HG02870 (cell line): ENCODE measurements around the gene PLCXD3.

Source experiments
- ATAC-seq: cut with Tn5 transposase; IDR thresholded peaks from one replicate; pipeline ENCODE4 v1.9.1; 2021; ENCODE audit warnings: mild to moderate bottlenecking, moderate library complexity; ENCODE audit not compliant: unreplicated experiment

Gene PLCXD3, protein sequence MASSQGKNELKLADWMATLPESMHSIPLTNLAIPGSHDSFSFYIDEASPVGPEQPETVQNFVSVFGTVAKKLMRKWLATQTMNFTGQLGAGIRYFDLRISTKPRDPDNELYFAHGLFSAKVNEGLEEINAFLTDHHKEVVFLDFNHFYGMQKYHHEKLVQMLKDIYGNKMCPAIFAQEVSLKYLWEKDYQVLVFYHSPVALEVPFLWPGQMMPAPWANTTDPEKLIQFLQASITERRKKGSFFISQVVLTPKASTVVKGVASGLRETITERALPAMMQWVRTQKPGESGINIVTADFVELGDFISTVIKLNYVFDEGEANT

DNA sequence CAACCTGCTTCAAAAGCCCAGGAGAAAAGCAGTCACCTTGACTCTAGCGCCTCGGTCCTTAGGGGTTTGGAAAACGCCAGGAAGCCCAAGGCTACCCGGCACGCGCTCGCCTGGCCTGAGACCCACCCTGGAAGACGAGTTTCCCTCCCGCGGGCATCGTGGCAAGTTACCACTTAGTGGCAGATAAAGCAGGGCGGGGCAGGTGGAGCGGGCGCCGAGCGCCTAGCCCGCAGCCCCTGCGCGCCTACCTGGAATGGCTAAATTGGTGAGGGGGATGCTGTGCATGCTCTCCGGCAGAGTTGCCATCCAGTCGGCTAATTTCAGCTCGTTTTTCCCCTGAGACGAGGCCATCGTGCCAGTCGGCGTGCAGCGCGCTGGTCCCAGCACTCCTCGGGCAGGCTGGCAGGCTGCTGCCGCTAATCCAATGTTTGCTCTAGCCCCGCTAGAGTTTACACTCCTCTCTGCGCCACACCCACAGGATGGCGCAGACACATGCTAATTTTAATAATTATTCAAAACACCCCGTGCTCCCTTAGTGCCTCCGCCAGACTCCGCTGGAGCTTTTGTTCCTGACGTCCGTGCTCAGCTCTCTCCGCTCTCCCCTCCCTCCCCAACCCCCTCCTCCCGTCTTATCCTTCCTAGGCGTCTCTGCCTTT is at the start of gene PLCXD3:
PLCXD3 (minus strand) TSS at position 426 of the 656 bp plus-strand sequence; CDS start at position 351, 75 bp downstream.
- ATAC-seq: no peak

DNA sequence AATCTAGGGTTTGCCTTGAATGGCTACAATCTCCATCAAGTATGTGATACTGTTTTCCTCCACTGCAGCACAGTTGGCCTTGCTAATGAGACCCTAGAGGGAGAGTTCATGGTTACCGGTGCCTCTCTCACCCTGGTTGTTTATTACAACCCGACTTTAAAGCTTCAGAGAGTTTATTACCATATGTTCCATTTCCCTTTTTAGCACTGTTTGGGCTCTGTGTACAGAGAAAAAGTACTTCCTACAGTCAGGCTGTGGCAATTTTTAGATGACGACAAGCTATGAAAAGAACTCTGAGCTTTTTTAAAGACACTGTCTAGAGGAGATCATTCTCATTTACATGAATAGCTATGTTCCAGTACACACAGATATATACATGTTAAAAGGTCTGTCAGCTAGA is 48.8 kb upstream of the PLCXD3 start:
- ATAC-seq: no peak

DNA sequence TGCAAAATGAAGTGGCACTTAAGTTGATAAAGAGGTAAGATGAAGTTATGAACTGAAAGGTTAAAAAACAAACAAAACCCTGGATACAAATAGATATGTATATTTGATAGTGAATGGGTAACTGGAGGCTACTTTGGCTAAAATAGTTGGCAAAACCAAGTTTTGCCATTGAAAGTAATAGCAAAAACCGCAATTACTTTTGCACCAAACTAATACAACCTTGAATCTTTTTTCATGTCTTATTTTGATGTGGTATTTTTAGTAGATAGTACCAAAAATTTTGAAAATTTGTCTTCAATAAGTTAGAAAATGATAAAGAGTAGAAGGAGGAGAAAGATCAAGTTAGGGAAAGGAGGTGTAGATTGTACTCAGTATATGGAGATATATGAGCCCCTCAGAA is 47.9 kb upstream of the PLCXD3 start:
- ATAC-seq: no peak

DNA sequence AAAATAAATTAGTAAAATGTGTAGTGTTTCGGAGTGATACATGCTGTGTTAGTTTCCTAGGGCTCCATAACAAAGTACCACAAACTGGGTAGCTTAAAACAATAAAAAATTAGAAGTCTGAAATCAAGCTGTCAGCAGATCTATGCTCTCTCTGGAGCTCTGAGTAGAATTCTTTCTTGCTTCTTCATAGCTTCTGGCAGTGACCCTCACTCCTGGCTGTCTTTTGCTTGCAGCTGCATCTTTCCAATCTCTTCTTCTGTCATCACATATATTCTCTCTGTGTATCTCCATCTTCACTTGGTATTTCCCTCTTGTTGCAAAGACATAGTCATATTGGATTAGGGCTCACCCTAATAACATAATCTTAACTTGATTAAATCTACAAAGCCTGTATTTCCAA is 37.6 kb upstream of the PLCXD3 start:
- no peak for ATAC-seq

DNA sequence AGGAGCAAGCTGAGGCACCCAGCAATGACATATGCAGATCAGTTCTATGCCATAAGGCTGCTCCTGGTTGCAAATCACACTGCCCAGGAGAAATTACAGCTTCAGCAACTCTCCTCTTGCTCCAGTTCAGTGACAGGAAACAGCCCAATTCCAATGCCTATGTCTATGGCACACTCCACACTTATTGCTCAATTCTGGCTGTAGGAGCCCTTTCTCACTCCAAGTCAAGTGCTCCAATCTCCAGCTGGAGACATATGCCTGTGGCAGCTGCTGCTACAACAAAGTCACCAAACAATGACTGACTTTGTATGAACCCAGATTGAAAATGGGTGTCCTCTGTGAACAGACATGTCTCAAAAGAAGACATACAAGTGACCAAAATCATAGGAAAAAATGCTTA is 31.8 kb upstream of the PLCXD3 start:
- ATAC-seq: no peak

DNA sequence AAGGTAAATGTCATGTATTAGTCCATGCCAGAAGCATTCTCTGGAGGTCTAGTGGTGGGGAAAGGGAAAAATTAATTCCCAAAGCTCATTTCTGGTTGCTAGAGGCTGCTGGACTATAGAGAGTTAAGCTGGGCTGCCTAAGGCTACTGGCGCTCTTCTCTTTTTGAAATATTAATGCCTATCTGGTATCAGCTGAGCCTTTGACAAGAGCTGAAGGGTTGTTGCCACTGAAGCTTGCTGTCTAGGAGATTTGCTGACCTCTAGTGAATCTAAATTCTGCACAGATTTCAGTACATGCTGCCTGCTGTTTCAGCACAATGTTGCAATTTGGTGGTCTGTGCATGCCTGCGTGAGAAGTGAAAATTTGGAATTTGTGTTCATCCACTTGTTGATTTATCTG is 29.1 kb upstream of the PLCXD3 start:
- no peak for ATAC-seq

DNA sequence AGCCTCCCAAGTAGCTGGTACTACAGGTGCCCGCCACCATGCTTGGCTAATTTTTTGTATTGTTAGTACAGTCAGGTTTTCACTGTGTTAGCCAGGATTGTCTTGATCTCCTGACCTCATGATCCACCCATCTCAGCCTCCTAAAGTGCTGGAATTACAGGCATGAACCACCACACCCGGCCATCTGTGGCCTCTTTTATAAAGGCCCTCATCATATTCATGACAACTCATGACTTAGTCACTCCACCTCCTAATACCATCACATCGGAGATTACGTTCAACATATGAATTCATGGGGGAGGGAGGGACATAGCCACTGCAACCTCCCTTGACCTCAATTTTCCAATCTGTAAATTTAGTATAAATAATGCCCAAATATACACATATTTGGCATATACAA is 27.2 kb upstream of the PLCXD3 start:
- ATAC-seq: no peak

DNA sequence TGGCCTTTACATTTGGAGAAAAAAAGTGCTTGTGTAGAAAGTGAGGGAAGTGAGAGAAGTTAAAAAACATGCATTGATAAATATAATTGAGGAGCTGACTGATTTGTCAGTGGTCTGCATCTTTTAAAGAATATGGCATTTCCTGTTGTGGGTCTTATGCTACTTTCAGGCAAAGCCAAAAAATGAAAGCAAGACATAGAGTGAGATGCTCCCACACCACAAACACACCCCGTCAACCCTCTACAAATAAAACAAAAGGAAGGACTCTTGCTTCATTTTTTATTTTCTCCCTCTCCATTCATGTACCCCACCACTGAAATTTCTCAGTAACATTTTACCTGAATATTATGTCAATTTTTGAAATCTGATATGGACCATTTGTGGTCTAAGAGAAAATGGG is 22.1 kb upstream of the PLCXD3 start:
- ATAC-seq: no peak

DNA sequence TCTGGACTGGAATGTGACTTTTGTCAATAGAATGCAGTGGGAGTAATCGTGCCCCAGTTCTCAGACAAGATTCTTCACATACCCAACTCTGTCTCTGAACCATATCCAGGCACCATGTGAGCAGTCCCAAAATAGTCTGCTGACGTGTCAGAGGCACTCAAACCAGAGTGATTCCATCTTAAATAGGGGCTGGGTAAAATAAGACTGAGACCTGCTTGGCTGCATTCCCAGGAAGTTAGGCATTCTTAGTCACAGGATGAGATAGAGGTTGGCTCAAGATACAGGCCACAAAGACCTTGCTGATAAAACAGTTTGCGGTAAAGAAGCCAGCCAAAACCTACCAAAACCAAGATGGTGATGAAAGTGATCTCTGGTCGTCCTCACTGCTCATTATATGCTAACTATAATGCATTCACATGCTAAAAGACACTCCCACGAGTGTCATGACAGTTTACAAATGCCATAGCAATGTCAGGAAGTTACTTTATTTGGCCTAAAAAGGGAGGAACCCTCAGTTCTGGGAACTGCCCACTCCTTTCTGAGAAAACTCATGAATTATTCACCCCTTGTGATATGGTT is 16.9 kb upstream of the PLCXD3 start:
- ATAC-seq: no peak

DNA sequence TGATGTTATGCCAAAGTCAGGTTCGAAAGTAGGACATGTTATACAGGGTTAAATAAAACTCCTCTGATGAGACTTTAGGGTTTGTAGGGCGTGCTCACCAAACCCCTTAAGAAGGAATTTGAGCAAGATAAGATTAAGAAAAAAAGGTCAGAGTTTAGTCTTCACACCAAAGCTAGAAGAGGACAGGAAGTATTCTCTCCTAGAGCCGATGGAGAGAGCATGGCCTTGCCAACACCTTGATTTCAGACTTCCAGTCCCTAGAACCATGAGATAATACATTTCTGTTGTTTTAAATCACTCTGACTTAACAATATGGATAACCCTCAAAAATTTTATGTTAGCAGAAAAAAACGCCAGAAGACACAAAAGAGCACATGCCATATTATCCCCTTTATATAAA is 16.3 kb upstream of the PLCXD3 start:
- ATAC-seq: no peak

DNA sequence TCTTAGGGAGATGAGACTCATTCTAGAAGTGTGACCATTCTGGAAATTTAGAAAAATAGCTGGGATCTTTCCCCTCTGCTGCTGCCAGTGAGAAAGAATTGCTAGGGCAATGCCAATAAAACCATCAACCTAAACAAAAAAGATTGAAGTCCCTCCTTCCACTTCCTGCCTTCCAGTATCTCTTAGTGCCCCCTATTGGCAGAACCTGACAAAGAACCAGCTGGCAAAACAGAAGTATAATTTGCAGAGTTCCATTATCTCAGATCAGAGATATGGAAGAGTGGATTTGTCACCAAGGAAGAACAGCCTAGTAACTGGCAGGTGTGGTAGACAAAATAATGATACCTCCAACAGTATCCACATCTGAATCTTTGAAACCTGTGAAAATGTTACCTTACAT is 13.8 kb upstream of the PLCXD3 start:
- ATAC-seq: no peak

DNA sequence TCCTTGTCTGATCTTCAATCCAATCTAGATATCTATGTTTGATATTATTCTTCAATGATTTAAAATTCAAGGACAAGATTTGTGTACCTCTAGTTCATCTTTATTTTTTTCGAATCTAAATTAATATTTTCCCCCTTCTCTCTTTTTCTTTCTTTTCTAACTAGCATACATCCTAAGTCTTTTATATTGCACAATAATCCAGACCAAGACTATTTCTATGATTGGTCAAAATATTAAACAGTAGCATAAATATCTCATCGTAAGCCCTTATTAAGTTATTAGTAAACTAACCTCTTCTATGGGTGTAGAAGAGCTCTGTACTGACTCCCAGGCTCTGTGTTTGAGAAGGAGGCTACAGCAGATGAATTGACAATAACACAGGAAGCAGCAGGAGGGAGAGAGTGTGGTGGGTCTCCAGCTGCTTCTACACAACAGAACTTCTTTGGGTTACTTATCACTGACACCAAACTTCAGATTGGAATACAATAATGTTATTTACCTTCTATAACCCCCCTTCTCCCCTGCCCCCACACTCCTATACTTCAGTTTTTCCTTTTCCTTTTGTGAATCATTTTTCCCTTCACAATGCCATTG is 11.9 kb upstream of the PLCXD3 start:
- ATAC-seq: no peak

DNA sequence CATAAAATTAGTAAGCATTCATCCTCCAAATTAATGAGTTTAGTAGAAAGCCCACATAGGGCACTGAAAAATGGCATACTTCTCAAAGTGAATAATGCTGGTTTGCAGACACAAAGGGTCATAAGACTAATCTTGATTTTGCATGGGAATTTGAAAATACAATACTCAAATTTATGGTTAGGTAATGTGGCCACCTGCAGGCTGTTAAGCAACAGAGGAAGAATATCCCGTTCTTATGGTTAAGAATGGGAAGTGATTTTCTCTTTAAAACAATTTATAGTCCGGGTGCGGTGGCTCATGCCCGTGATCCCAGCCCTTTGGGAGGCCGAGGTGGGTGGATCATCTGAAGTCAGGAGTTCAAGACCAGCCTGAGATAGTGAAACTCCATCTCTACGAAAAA is 9.4 kb upstream of the PLCXD3 start:
- no peak for ATAC-seq

DNA sequence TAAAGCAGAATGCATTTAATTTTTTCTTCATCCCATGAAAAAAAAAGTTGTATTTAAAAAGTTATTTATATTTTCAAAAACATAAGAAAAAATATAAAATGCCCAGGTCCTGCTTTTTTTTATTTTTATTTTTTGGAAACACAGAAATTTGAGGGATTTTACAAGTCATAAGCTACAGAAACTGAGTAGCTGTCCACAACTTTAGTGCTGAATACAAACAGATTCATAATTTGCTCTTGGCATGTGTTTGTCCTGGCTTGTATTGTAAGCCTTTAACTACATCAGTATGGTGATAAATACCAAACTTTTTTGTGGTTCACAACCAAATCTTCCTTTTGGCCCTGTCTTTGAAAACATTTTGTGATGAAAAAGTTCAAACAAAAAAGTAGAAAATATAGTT is 7.5 kb upstream of the PLCXD3 start:
- no peak for ATAC-seq

DNA sequence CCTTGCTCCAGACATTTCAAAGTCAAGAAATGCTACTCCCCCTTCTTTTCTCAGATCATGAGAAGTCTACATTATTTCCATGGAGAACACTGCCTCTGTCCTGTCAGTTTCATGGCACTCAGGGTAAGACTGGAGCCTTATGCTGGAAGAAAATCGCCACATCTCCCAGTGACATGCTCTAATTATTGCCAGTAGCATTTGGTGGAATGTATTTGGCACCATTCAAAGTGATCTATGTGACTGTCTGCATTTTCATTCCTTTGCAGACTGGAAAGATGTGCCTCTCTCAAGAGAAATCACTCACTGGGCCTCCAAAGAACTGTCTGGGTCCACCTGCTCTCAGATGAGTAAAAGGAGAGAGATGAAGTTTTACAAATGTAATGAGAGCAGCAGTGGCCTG is 840 bp upstream of the PLCXD3 start:
- ATAC-seq: no peak

DNA sequence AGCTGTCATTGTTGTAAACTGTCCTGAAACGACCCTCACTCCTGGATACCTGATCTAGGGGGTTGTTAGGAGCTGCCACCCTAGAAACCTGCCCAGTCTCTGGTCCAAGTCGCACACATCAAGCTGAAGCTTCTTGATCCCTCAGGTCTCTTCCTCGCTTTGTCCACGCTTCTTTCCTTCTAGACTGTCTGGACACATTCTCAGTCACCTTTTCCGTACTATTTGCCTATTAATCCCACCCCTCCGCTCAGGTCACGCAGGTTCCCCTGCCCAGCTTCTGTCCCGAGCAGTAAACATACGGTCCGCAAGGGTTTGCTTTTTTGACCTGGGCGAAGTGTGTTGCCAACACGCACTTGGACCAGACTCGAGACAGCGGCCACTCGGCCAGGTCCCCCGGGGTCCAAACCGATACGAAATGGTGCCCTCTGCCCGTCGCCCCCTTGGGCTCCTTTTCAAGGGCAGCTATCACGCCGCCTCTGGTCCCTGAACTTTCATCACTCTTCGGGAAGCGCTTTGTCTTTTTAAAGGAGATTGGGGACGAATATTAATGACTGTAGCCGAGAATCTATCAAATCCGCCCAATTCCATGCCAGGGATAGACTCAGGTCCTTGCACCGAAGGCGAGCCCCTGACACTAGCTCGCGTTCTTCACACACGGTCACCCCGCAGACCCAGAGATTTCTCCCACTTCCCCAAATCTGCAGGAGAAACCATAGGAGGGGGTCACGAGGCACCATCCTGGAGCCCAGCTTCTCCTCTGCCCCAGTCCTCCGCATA is 814 bp downstream of the PLCXD3 start:
- ATAC-seq: no peak

DNA sequence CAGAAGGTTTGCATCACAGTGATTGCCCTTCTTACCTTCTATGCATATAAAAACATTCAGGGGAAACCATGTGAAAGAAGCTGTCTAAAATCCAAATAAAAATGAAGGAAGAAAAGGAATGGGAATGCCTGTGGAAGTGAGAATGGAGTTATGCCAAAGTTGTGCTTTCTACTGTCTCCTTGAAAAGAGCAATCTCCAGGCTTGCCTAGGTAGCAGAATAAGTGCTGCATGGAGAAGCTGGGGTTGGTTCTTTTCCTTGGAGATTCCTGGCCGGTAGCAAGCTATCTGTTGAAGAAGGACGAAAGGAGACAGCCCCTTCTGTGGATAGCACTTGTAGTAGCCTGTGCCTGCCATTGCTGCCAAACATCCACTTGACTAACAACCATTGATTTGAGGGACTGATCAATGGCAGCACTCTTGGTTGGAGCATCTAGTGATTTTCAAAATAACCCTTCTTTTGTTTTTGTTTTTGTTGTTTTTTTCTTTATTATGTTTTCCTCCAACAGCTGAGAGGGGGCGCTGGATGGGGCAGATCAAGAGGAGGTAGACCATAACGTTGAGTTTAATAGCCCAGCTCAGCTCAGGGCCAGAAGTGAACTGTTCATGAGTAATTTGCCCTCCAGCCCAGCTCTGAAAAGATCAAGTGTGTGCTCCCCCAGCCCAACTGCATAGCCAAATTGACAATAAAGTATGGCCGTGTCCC is 1.6 kb downstream of the PLCXD3 start:
- ATAC-seq: no peak

DNA sequence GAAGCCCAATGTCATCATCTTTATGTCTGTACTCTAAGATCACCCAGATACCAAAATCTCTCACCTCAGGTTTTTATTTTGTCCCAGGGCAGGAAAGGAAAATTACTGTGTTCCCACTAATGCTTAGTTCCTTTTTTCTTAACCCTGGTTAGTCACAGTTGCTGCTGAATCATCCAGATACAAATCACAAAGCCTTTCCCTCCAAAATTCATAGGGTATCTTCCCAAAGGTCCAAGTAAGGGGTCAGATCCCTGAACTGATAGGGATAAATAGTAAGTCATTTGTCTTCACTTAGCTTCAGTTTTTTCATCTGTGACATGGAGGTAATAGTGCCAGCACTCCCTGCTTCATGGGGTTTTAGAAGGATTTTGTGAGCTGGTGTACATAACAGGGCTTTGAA is 2.2 kb downstream of the PLCXD3 start:
- ATAC-seq: no peak

DNA sequence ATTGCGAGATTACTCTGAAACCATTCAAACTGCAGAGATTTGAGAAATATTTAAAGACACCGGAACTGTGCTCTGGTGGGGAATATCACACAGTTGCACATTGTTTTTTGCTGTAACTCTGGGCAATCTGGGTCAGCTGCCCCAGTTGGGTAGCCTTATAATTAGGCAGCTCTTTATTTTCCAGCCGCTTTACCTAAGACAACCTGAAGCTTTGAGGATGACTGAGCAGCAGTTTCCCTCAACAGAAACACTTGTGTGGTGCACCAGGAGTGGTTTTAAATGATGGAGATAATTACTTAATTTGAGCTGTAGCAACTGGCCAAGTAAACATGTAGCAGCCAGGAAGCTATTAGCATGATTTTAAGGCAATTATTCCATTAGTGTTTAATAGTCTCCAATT is 2.9 kb downstream of the PLCXD3 start:
- ATAC-seq: no peak

DNA sequence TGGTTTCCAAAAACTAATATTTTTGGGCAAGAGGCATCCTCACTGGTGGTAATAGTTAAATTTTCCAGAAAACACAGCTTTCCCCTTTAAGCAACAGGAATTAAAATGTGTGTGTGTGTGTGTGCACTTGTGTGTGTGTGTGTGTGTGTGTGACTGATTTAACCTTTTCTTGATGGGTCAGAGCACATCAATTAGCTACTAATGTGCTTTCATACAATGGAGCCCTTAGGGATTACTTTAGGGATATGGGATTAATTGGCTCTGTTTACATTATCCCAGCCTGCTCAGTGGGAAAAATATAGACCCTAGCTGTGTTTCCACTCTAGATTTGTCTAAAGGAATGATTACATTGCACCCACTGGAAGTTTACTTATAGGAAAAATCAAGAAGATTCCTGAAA is 6.5 kb downstream of the PLCXD3 start:
- no peak for ATAC-seq

DNA sequence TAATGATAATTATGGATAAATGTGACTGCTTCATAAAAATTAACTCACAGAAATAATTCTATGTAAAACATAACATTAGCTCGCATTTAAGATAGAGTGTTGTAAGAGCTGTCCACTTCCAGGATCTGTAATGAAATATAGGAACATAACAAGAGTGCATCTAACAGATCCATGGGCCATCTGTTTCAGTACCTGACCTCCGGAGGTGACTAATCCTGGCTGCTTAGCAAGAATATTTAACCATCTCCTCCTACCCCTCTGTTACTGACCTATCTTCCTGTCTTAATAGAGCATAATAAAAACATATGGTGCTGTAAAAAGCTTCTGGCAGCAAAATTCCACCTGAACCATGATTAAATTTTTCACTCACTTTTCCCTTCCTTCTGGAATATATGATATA is 7.1 kb downstream of the PLCXD3 start:
- ATAC-seq: no peak
